Measurements from ENCODE around the gene SCART1.

Gene SCART1

GRCh38 chr10:133471300-133472109 is 17.8 kb downstream of the SCART1 start:
- TF ChIP-seq, protein P1, sequence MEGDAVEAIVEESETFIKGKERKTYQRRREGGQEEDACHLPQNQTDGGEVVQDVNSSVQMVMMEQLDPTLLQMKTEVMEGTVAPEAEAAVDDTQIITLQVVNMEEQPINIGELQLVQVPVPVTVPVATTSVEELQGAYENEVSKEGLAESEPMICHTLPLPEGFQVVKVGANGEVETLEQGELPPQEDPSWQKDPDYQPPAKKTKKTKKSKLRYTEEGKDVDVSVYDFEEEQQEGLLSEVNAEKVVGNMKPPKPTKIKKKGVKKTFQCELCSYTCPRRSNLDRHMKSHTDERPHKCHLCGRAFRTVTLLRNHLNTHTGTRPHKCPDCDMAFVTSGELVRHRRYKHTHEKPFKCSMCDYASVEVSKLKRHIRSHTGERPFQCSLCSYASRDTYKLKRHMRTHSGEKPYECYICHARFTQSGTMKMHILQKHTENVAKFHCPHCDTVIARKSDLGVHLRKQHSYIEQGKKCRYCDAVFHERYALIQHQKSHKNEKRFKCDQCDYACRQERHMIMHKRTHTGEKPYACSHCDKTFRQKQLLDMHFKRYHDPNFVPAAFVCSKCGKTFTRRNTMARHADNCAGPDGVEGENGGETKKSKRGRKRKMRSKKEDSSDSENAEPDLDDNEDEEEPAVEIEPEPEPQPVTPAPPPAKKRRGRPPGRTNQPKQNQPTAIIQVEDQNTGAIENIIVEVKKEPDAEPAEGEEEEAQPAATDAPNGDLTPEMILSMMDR (IDR thresholded peaks at IDR 0.05; ENCODE audit: insufficient read depth, low read depth, low read length, missing control alignments), result no peak
- no peak for DNase-seq (ENCODE audit: low read depth)
- no peak overlapping the region for H3K4me3 ChIP-seq (ENCODE audit: low read length)

DNA sequence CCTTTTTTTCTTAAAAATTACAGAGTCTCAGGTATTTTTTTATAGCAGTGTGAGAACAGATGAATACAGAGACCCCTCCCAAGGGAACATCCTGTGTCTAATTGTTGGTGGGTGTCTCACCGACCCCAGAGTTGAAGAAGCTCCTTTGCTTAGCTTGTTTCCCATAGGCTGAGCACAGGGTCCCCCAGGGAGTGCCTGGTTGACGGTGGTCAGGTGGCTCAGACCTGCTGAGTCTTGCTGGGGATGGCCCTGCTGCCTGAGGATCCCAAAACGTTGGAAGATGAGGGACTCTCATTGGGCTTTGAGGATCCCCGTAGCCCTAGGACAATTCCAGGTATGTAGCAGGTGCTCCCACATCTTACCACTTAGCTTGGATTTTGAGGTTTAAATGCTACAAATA is 19.5 kb downstream of the SCART1 start:
- TF ChIP-seq, protein P1 (IDR thresholded peaks at IDR 0.05; ENCODE audit: insufficient read depth, low read depth, low read length, missing control alignments), result no peak
- no peak for DNase-seq (ENCODE audit: low read depth)
- H3K4me3 ChIP-seq (ENCODE audit: low read length), result no peak overlapping the region

- H3K4me3 ChIP-seq (ENCODE audit: low read length), result no peak overlapping the region
- TF ChIP-seq, protein P1 (IDR thresholded peaks at IDR 0.05; ENCODE audit: insufficient read depth, low read depth, low read length, missing control alignments), result no peak
- no peak for DNase-seq (ENCODE audit: low read depth)
These were observed 20.3 kb downstream of the SCART1 start for GRCh38 chr10:133474027-133474426.

- no peak overlapping the region for H3K4me3 ChIP-seq (ENCODE audit: low read length)
- DNase-seq (ENCODE audit: low read depth), result no peak
- TF ChIP-seq, protein P1 (IDR thresholded peaks at IDR 0.05; ENCODE audit: insufficient read depth, low read depth, low read length, missing control alignments), result no peak
These were observed 21.1 kb downstream of the SCART1 start for GRCh38 chr10:133474665-133475424.

GRCh38 chr10:133475425-133475734 is 21.6 kb downstream of the SCART1 start:
- TF ChIP-seq, protein P1 (IDR thresholded peaks at IDR 0.05; ENCODE audit: insufficient read depth, low read depth, low read length, missing control alignments), result no peak
- no peak overlapping the region for H3K4me3 ChIP-seq (ENCODE audit: low read length)
- no peak for DNase-seq (ENCODE audit: low read depth)

DNA sequence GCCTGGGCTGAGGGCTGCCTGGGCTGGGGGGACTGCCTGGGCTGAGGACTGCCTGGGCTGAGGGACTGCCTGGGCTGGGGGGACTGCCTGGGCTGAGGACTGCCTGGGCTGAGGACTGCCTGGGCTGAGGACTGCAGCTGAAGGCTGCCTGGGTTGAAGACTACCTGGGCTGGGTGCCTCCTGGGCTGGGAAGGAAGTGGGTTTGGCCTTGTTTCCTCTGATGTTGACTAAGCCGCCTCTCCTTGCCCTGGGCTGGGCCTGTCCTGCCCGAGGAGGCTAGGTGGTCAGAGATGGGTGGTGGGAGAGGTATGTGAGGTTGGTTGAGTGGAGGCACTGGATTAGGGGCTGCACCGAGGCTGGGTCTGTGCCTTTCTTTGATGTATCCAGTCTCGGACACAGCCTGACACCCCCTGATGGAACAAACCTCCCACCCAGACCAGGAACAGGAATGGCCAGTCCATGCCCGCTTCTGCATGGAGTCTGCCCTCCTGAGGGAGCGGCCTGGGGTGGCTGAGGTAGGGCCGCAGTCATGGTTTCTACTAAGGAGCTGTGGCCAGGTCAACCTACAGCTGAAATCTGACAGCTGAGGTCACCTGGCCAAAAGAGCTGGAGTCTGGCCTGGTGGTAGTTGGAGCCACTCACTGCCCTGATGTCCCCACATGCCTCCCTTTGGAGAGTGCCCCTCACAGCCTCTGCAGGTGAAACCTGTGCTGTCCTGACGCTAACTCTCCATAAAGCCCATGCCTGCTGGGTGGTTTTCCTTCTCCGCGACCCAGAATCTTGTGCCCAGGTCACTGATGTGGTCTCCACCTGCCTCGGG is 22.3 kb downstream of the SCART1 start:
- no peak overlapping the region for H3K4me3 ChIP-seq (ENCODE audit: low read length)
- TF ChIP-seq, protein P1 (IDR thresholded peaks at IDR 0.05; ENCODE audit: insufficient read depth, low read depth, low read length, missing control alignments), result no peak
- no peak for DNase-seq (ENCODE audit: low read depth)

Measured in epithelial cell of esophagus (primary cell).